Ovary (tissue), 3 donors: ENCODE data around the gene CENPC.

Experiments used
- EP300 ChIP-seq: sonication (generic); formaldehyde crosslinking; IDR thresholded peaks from one replicate; pipeline ENCODE4 v1.6.1; 2017; ENCODE audit warnings: antibody characterized with exemption
- POLR2A ChIP-seq: fragments of 450-650 bp; IDR thresholded peaks from one replicate; pipeline ENCODE4 v1.6.1; 2017; ENCODE audit warnings: antibody characterized with exemption, mild to moderate bottlenecking, moderate library complexity
- TF ChIP-seq, protein P1 (sequence below), 3 donors: fragments of 450-650 bp in 2 of 3; fragments of 200-600 bp in 1 of 3; IDR thresholded peaks; one replicate each; pipeline versions ENCODE4 v1.5.1 to v1.8.0; 2016 to 2022; ENCODE audit warnings: antibody characterized with exemption in 3 of 3, mild to moderate bottlenecking in 1 of 3
- donor health status: DM: no; HTN: no; CAD: no.

DNA sequence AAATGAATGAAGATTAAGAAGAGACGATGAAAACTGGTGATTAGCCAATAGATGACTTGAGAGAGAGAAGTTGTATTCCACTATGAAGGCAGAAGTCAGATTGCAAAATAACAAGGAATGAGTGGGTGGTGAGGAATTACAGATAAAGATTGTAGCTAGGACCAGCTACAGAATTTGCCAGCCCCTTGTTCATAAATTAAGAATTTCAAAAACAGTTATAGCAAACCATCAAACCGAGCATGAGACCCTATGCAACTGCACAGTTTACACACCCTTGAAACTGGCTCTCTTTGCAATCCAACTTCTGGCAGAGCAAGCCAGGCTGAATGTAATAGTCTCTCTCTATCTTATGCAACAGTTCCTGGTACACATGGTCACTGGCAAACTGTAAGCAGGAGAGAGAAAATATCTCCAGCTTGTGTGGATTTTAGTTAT, 48.5 kb upstream of the CENPC start:
- TF ChIP-seq, protein P1, sequence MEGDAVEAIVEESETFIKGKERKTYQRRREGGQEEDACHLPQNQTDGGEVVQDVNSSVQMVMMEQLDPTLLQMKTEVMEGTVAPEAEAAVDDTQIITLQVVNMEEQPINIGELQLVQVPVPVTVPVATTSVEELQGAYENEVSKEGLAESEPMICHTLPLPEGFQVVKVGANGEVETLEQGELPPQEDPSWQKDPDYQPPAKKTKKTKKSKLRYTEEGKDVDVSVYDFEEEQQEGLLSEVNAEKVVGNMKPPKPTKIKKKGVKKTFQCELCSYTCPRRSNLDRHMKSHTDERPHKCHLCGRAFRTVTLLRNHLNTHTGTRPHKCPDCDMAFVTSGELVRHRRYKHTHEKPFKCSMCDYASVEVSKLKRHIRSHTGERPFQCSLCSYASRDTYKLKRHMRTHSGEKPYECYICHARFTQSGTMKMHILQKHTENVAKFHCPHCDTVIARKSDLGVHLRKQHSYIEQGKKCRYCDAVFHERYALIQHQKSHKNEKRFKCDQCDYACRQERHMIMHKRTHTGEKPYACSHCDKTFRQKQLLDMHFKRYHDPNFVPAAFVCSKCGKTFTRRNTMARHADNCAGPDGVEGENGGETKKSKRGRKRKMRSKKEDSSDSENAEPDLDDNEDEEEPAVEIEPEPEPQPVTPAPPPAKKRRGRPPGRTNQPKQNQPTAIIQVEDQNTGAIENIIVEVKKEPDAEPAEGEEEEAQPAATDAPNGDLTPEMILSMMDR (IDR thresholded peaks at IDR 0.05), result no peak
- no peak for TF ChIP-seq POLR2A
- TF ChIP-seq EP300, result no peak
